Natural killer cell (primary cell): Measurements from ENCODE around the gene ILK. TPM values are rescaled to one million over a fixed set of nuclear protein-coding genes. Genes with fewer than 3 reads are reported as not detected.
A peak's percentile ranks its signal among the peaks of the same experiment; 100 is the strongest.

ENCODE experiments used
- ATAC-seq, 3 donors: fragments of 150-1000 bp in 2 of 3; fragments of 200-7000 bp in 1 of 3; cut with Tn5 transposase; 1 replicate in 1 of 3; 2 replicates in 2 of 3; pipeline ENCODE4 v1.10.0; 2021; ENCODE audit warnings: mild to moderate bottlenecking in 2 of 3, moderate library complexity in 2 of 3
- DNase-seq, 2 donors: peaks; one replicate each; pipeline versions ENCODE4 v3.0.0 to v3.0.0-alpha.2; 2013 to 2021; ENCODE audit warnings: mixed read lengths in 1 of 2
- H3K27ac ChIP-seq: one replicate; pipeline ENCODE4 v1.5.1; 2013; ENCODE audit warnings: mild to moderate bottlenecking, low read length
- H3K27me3 ChIP-seq: one replicate; pipeline ENCODE4 v1.6.1; 2013; ENCODE audit warnings: low read length; ENCODE audit not compliant: control insufficient read depth, insufficient read depth
- H3K36me3 ChIP-seq: one replicate; pipeline ENCODE4 v1.6.1; 2013; ENCODE audit warnings: low read length; ENCODE audit not compliant: control insufficient read depth, insufficient read depth
- H3K4me1 ChIP-seq: one replicate; pipeline ENCODE4 v1.6.1; 2013; ENCODE audit warnings: low read length; ENCODE audit not compliant: control insufficient read depth, insufficient read depth
- H3K4me3 ChIP-seq: one replicate; pipeline ENCODE4 v1.5.1; 2013; ENCODE audit warnings: low read length
- H3K9me3 ChIP-seq: one replicate; pipeline ENCODE4 v1.6.1; 2013; ENCODE audit warnings: low read length; ENCODE audit not compliant: control insufficient read depth, insufficient read depth
- H3K27ac Mint-ChIP-seq, 2 donors: one replicate each; pipeline ENCODE4 v1.8.0; 2022; ENCODE audit warnings: mild to moderate bottlenecking in 2 of 2, mixed read lengths in 2 of 2, moderate library complexity in 1 of 2
- H3K27me3 Mint-ChIP-seq, 2 donors: one replicate each; pipeline ENCODE4 v1.8.0; 2022; ENCODE audit warnings: low read depth in 2 of 2, mixed read lengths in 2 of 2
- H3K36me3 Mint-ChIP-seq: one replicate; pipeline ENCODE4 v1.8.0; 2022; ENCODE audit warnings: mixed read lengths
- H3K4me1 Mint-ChIP-seq, 2 donors: one replicate each; pipeline ENCODE4 v1.8.0; 2022; ENCODE audit warnings: mixed read lengths in 2 of 2
- H3K4me3 Mint-ChIP-seq: one replicate; pipeline ENCODE4 v1.8.0; 2022; ENCODE audit warnings: mild to moderate bottlenecking, moderate library complexity, mixed read lengths
- H3K9me3 Mint-ChIP-seq, 2 donors: one replicate each; pipeline ENCODE4 v1.8.0; 2022; ENCODE audit warnings: mixed read lengths in 2 of 2
- WGBS: methylation state at CpG from one replicate; pipeline ENCODE4 v1.1.7; 2013; ENCODE audit warnings: missing lambda C conversion rate; ENCODE audit not compliant: insufficient coverage; 5-methylcytosine and 5-hydroxymethylcytosine counted together
- intact Hi-C: fragments of 100-400 bp; cut with micrococcal nuclease; formaldehyde crosslinking; loops from one replicate; pipeline ENCODE4 v1.14.2; 2022
- total RNA-seq, 4 donors: library from RNA; stranded (reverse); fragments of 120-200 nt in 1 of 4; gene quantifications; one replicate each; pipeline versions ENCODE4 v1.2.3 to v1.2.4, GENCODE V29; 2013 to 2022
- TF ChIP-seq, protein P1 (sequence below): fragments of 200-600 bp; IDR thresholded peaks from one replicate; pipeline ENCODE4 v1.8.0; 2022; ENCODE audit warnings: antibody characterized with exemption

ILK gene
- total RNA-seq, 3 donors from 2014 or later (not counting 1 experiment from before 2014, with no cell fraction given): 109 to 145 (median 142) TPM

DNA sequence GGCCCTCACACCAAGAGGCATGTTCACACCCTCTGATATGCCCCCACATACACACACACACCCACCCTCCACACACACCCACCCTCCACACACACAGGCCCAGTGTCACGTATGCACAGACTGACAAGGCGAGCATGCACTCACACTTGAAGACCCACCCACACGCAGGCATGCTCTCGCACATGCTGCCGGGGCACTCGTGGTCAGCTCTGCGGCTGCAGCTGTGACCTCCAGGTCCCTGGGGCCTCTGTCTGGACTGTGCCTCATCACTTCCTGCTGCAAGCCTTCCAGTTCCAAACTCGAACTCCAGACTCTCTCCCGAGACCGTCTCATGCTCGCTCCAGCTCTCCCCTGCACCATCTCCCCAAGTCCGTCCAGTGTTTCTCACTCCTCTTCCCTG, 42.5 kb downstream of the ILK start:
- Mint-ChIP-seq H3K9me3 (no peaks in the 10 kb centered on the region), H3K4me1 (no peaks in the 10 kb centered on the region), H3K27ac (no peak overlapping the region), H3K27me3 (no peaks in the 10 kb centered on the region), H3K36me3 (no peaks in the 10 kb centered on the region), H3K4me3 (no peak overlapping the region)
- H3K27me3 ChIP-seq: no peaks in the 10 kb centered on the region
- H3K9me3 ChIP-seq: no peaks in the 10 kb centered on the region
- H3K4me1 ChIP-seq: peaks cover 33% of the 10 kb centered on the region
- intact Hi-C loops: no loop called here
- TF ChIP-seq, protein P1, sequence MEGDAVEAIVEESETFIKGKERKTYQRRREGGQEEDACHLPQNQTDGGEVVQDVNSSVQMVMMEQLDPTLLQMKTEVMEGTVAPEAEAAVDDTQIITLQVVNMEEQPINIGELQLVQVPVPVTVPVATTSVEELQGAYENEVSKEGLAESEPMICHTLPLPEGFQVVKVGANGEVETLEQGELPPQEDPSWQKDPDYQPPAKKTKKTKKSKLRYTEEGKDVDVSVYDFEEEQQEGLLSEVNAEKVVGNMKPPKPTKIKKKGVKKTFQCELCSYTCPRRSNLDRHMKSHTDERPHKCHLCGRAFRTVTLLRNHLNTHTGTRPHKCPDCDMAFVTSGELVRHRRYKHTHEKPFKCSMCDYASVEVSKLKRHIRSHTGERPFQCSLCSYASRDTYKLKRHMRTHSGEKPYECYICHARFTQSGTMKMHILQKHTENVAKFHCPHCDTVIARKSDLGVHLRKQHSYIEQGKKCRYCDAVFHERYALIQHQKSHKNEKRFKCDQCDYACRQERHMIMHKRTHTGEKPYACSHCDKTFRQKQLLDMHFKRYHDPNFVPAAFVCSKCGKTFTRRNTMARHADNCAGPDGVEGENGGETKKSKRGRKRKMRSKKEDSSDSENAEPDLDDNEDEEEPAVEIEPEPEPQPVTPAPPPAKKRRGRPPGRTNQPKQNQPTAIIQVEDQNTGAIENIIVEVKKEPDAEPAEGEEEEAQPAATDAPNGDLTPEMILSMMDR: no peak
- peak overlapping the region; percentile 62 for H3K27ac ChIP-seq
- DNase-seq: no peak
- 44% methylated on average over 12 of the region's 12 CpGs for WGBS
- H3K4me3 ChIP-seq: no peak overlapping the region
- peak; percentile 45 to 76 (median 71) for ATAC-seq
- no peaks in the 10 kb centered on the region for H3K36me3 ChIP-seq

DNA sequence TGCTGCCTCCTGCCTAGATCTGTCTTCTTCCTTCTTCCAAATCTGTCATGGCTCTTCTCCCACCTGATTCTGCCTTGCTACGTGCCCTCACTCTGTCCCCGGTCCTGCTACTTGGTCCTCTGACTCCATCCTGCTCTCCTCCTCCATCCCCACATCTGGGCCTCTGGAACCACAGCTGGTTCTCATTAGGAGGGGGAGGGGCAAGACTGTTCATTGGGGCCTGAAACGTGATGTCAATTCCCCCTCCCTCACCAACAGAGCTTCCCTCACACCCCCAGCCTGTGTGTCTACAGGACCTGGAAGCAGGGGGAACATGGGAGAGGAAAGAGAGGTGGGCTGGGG, 43.0 kb downstream of the ILK start:
- Histone ChIP-seq H3K27me3 (no peaks in the 10 kb centered on the region), H3K9me3 (no peaks in the 10 kb centered on the region), H3K27ac (peak overlapping the region; percentile 62), H3K36me3 (no peaks in the 10 kb centered on the region), H3K4me3 (no peak overlapping the region), H3K4me1 (peaks cover 33% of the 10 kb centered on the region)
- no peak overlapping the region for H3K4me3 Mint-ChIP-seq
- H3K4me1 Mint-ChIP-seq: no peaks in the 10 kb centered on the region
- ATAC-seq (peak in 2 of 3 donors; percentile 11 to 21), DNase-seq (no peak)
- no peaks in the 10 kb centered on the region for H3K27me3 Mint-ChIP-seq
- WGBS: 62% methylated on average over 2 of the region's 3 CpGs
- intact Hi-C loops: no loop called here
- no peaks in the 10 kb centered on the region for H3K36me3 Mint-ChIP-seq
- H3K27ac Mint-ChIP-seq: no peak overlapping the region
- TF ChIP-seq, protein P1: no peak
- H3K9me3 Mint-ChIP-seq: no peaks in the 10 kb centered on the region

DNA sequence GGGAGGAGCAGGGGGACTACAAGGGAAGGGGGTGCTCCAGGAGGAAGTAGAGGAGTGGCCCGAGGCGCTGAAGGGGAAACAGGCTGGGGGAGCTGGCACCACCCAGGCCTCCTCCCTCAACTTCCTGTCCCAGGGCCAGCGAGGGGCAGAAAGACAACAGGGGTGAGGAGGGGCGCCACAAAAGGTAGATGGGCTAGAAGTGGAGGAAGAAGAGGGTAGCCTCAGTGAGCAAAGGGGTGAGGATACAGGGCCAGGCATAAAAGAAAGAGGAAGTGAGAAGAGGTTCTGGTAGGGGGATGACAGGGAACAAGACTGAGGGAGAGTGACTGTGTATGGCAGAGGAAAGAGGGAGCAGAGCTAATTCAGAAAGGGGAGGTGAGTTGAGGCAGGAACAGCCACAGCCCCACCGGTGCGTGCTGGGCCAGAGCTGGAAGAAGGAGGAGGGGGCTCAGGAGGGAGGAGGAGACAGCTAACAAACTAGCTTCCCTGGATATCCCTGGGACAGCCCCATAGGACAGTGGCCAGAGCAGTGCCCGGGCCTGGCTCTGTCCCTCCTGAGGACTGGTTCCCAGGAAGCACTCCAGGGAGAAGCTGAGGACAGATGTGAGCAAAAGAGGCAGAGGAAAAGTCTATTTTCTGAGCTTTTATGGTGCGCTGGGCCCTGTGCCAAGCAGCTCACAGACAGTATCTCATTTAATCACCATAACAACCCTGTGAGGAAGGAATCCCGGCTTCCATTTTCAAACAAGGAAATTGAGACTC, 43.5 kb downstream of the ILK start:
- Mint-ChIP-seq H3K27me3 (no peaks in the 10 kb centered on the region), H3K4me3 (no peak overlapping the region), H3K36me3 (no peaks in the 10 kb centered on the region), H3K27ac (no peak overlapping the region), H3K9me3 (no peaks in the 10 kb centered on the region), H3K4me1 (no peaks in the 10 kb centered on the region)
- TF ChIP-seq, protein P1: no peak
- 34% methylated on average over 9 of the region's 9 CpGs for WGBS
- Histone ChIP-seq H3K4me3 (no peak overlapping the region), H3K27me3 (no peaks in the 10 kb centered on the region), H3K4me1 (peaks cover 33% of the 10 kb centered on the region), H3K36me3 (no peaks in the 10 kb centered on the region), H3K27ac (peak overlapping the region; percentile 62), H3K9me3 (no peaks in the 10 kb centered on the region)
- intact Hi-C loops: no loop called here
- DNase-seq: peak in 1 of 2 donors; percentile 57
- ATAC-seq: peak in 2 of 3 donors; percentile 43 to 53

DNA sequence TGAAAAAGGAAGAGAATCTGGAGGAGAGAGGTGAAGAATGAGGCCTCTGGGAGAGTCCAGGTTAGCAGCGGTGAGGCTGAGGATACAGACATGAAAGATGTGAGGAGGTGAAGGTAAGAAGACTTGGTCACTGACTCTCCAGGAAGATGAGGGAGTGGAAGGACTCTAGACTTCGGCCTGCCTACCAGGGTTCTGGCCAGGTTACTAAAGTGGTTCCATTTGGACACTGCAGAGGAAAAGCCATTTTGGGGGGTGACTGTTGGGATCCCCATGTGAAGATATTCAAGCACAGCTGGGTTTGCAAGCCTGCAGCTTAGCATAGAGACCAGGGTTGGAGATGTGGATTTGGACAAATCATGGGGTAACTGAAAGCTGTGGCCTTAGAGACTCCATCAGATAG, 44.3 kb downstream of the ILK start:
- H3K27ac ChIP-seq: peak overlapping the region; percentile 62
- H3K27me3 ChIP-seq: no peaks in the 10 kb centered on the region
- H3K4me3 Mint-ChIP-seq: no peak overlapping the region
- no peaks in the 10 kb centered on the region for H3K36me3 ChIP-seq
- no peaks in the 10 kb centered on the region for H3K9me3 Mint-ChIP-seq
- H3K36me3 Mint-ChIP-seq: no peaks in the 10 kb centered on the region
- no peaks in the 10 kb centered on the region for H3K4me1 Mint-ChIP-seq
- 98% methylated on average over 2 of the region's 2 CpGs for WGBS
- no peak overlapping the region for H3K4me3 ChIP-seq
- DNase-seq: no peak
- peaks cover 33% of the 10 kb centered on the region for H3K4me1 ChIP-seq
- H3K27ac Mint-ChIP-seq: no peak overlapping the region
- intact Hi-C loops: no loop called here
- TF ChIP-seq, protein P1: no peak
- H3K9me3 ChIP-seq: no peaks in the 10 kb centered on the region
- no peak for ATAC-seq
- H3K27me3 Mint-ChIP-seq: no peaks in the 10 kb centered on the region
